Ovary (tissue), 9 donors: ENCODE measurements around the gene TMED1. TPM values are rescaled to one million over a fixed set of nuclear protein-coding genes. Genes with fewer than 3 reads are reported as not detected.
A peak's percentile ranks its signal among the peaks of the same experiment; 100 is the strongest.

ENCODE experiments used
- DNase-seq, 5 donors: peaks; one replicate each; pipeline ENCODE4 v3.0.0-alpha.2; 2019 to 2020
- H3K27ac ChIP-seq, 2 donors: fragments of 200-600 bp; one replicate each; pipeline versions ENCODE4 v1.5.1 to v1.8.0; 2019 to 2022
- H3K27me3 ChIP-seq: fragments of 200-600 bp; one replicate; pipeline ENCODE4 v1.8.0; 2022
- H3K36me3 ChIP-seq: fragments of 200-600 bp; sonication (generic); one replicate; pipeline ENCODE4 v1.5.1; 2019
- H3K4me1 ChIP-seq: one replicate; pipeline ENCODE4 v1.8.1; 2013; ENCODE audit warnings: mild to moderate bottlenecking, moderate library complexity; ENCODE audit not compliant: insufficient read depth
- H3K4me3 ChIP-seq: fragments of 200-600 bp; sonication (generic); one replicate; pipeline ENCODE4 v1.5.1; 2017
- H3K9me3 ChIP-seq, 2 donors: fragments of 200-600 bp in 1 of 2; sonication (generic) in 1 of 2; one replicate each; pipeline versions ENCODE4 v1.5.1 to v1.8.1; 2013 to 2019; ENCODE audit warnings: mild to moderate bottlenecking in 1 of 2, moderate library complexity in 1 of 2
- EP300 ChIP-seq: sonication (generic); formaldehyde crosslinking; IDR thresholded peaks from one replicate; pipeline ENCODE4 v1.6.1; 2017; ENCODE audit warnings: antibody characterized with exemption
- POLR2A ChIP-seq: fragments of 450-650 bp; IDR thresholded peaks from one replicate; pipeline ENCODE4 v1.6.1; 2017; ENCODE audit warnings: antibody characterized with exemption, mild to moderate bottlenecking, moderate library complexity
- WGBS, 3 donors: extraction: QIAGEN DNeasy Blood & Tissue Kit in 1 of 3; methylation state at CpG; one replicate each; pipeline versions ENCODE4 v1.1.5 to v1.1.7; 2013 to 2017; 5-methylcytosine and 5-hydroxymethylcytosine counted together
- intact Hi-C, 4 donors: fragments of 100-400 bp; cut with DNase I; formaldehyde crosslinking; loops; one replicate each; pipeline versions ENCODE4 v1.11.0 to v1.15.1; 2022 to 2023
- polyA plus RNA-seq, 2 donors: library from polyadenylated mRNA; stranded (reverse); fragments of 200-250 nt in 1 of 2; fragments of 350-450 nt in 1 of 2; fragmentation: Illumina TruSeq in 1 of 2; extraction: RNeasy Lipid Tissue Mini Kit (QIAGEN cat#74804) in 1 of 2; gene quantifications; one replicate each; pipeline ENCODE4 v1.2.3, GENCODE V29; 2013 to 2014
- total RNA-seq, 7 donors: library from RNA; depleted of rRNA in 2 of 7; stranded (reverse); fragments of >200 nt in 2 of 7; fragmentation: NEBNext Ultra II Directional in 3 of 7; extraction: Animal tissue kit (Norgen Biotek cat#: 25700) in 3 of 7; gene quantifications; one replicate each; pipeline versions ENCODE4 v1.1.0 to v1.2.4, GENCODE V29; 2016 to 2023
- TF ChIP-seq, protein P1 (sequence below), 3 donors: fragments of 450-650 bp in 2 of 3; fragments of 200-600 bp in 1 of 3; IDR thresholded peaks; one replicate each; pipeline versions ENCODE4 v1.5.1 to v1.8.0; 2016 to 2022; ENCODE audit warnings: antibody characterized with exemption in 3 of 3, mild to moderate bottlenecking in 1 of 3
- donor health status: DM: no; HTN: no; CAD: no; lungs with moderate emphysema.
- donor health status: DM: no; HTN: no; CAD: no.
- donor health status: Bipolar disorder and iron deficiency.
- donor health status: DM: yes; HTN: yes; CAD: no.
- donor health status: DM: no; HTN: no; CAD: no.
- donor health status: DM: yes; HTN: yes; CAD: no.

TMED1 gene
- total and polyA plus RNA-seq, 9 donors: 9.3 to 53.8 (median 29.1) TPM

DNA sequence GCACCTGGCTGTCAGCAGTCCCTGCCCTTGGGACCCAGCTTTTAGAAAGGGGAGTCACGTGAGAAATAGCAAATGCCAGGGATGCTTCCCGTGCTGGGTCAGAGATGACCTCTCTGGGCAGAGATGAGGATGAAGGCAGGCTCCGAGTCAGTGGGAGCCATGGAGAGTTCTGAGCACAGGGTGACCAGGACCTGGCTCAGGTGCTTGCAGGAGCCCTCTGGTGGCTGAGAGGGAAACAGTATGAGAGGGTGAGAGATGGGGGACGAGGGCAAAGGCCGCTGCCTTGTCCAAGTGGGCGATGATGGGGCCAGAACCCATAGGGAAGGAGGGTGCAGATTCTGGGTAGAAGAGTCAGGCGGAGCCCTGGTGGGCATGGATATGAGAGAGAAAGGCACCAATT is 15.8 kb downstream of the TMED1 start:
- Histone ChIP-seq H3K4me1 (peaks cover 6% of the 10 kb centered on the region), H3K9me3 (no peaks in the 10 kb centered on the region), H3K36me3 (no peaks in the 10 kb centered on the region), H3K27ac (no peak overlapping the region), H3K27me3 (no peaks in the 10 kb centered on the region), H3K4me3 (no peak overlapping the region)
- WGBS, 3 donors: 84 to 86% (median 84%) methylated on average over 7 of the region's 7 CpGs
- intact Hi-C loops: no loop called here
- DNase-seq: no peak
- TF ChIP-seq EP300: no peak
- TF ChIP-seq, protein P1, sequence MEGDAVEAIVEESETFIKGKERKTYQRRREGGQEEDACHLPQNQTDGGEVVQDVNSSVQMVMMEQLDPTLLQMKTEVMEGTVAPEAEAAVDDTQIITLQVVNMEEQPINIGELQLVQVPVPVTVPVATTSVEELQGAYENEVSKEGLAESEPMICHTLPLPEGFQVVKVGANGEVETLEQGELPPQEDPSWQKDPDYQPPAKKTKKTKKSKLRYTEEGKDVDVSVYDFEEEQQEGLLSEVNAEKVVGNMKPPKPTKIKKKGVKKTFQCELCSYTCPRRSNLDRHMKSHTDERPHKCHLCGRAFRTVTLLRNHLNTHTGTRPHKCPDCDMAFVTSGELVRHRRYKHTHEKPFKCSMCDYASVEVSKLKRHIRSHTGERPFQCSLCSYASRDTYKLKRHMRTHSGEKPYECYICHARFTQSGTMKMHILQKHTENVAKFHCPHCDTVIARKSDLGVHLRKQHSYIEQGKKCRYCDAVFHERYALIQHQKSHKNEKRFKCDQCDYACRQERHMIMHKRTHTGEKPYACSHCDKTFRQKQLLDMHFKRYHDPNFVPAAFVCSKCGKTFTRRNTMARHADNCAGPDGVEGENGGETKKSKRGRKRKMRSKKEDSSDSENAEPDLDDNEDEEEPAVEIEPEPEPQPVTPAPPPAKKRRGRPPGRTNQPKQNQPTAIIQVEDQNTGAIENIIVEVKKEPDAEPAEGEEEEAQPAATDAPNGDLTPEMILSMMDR (IDR thresholded peaks at IDR 0.05): no peak
- TF ChIP-seq POLR2A: no peak

DNA sequence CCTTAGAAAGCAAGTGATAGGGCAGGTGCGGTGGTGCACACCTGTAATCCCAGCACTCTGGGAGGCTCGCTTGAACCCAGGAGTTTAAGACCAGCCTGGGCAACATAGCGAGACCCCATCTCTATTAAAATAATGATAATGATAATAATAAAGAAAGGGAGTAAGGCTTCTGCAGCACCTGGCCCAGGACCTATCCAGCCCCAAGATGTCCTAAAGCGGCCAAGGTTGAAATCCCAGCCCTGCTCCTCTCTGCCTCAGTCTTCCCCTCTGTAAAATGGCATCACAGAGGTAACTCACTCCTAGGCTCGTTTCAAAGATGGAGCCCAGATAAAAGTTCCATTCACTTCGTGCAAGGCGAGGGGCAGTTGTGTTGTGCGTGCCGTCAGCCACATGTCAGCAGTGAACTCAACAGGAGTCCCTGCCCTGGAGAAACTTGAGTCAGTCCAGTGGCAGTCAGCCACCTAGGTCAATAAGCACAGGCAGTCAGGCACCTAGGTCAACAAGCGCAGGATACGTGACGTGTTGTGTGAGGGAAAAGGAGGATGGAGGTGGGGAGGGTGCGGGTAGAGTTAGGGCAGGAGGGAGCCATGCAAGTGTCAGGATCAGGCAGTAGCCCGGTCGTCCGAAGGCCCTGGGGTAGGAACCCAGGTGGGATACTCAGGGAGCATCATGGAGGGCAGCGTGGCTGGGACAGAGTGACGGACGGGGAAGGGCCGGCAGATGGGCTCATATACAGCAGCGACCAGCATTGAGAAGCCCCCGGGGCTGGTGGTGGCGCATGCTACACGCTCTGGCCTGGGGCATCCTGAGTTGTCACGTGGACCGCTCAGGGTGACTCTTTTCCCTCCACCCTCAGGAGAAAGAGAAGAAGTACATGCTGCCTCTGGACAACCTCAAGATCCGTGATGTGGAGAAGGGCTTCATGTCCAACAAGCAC is 16.6 kb downstream of the TMED1 start:
- Histone ChIP-seq H3K36me3 (no peaks in the 10 kb centered on the region), H3K4me1 (peaks cover 6% of the 10 kb centered on the region), H3K27ac (peak overlapping the region in 1 of 2 donors; percentile 84), H3K27me3 (no peaks in the 10 kb centered on the region), H3K9me3 (no peaks in the 10 kb centered on the region), H3K4me3 (no peak overlapping the region)
- no peak for DNase-seq
- TF ChIP-seq EP300: no peak
- TF ChIP-seq, protein P1 (IDR thresholded peaks at IDR 0.05): no peak
- TF ChIP-seq POLR2A: no peak
- intact Hi-C loops: no loop called here
- WGBS, 3 donors: 95% methylated on average over 27 of the region's 27 CpGs

DNA sequence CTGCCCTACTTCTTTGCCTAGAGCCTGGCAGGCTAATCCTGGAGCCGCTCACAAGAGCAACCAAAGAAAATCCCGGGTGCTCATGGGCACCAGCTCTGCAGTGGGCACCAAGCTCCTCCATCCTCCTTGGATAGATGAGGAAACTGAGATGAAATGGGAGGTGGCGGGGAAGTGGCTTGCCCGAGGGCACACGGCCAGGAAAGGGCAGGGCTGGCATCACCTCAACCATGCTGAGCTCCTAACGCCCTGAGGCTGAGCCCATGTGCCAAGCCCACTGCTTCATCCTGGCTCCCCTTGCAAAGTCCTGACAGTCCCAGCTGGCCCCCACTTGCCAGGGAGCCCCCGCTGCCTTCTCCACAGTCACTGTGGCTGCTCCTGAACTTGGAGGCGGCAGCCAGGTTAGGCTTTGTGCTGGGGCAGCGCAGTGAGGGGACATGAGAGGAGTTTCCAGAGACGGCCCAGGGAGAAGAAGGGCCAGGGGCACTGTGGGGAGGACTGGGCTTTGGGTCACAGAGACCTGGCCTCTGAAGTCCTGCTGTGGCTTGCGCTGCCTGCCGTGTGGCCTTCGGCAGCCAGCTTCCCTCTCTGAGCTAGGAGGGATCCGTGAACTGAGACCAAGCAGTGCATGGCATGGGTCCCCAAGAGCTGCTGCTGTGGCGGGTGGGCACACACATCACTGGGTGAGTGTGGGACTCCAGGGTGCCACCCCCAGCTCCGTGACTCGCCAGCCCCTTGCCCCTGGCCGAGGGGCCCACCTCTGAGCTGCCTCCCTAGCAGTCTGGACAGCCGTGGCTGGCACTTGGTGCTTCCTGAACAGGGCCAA is 17.5 kb downstream of the TMED1 start:
- no peak for TF ChIP-seq POLR2A
- TF ChIP-seq, protein P1 (IDR thresholded peaks at IDR 0.05): no peak
- TF ChIP-seq EP300: no peak
- no peak overlapping the region for H3K4me3 ChIP-seq
- peak in 1 of 5 donors; percentile 45 for DNase-seq

DNA sequence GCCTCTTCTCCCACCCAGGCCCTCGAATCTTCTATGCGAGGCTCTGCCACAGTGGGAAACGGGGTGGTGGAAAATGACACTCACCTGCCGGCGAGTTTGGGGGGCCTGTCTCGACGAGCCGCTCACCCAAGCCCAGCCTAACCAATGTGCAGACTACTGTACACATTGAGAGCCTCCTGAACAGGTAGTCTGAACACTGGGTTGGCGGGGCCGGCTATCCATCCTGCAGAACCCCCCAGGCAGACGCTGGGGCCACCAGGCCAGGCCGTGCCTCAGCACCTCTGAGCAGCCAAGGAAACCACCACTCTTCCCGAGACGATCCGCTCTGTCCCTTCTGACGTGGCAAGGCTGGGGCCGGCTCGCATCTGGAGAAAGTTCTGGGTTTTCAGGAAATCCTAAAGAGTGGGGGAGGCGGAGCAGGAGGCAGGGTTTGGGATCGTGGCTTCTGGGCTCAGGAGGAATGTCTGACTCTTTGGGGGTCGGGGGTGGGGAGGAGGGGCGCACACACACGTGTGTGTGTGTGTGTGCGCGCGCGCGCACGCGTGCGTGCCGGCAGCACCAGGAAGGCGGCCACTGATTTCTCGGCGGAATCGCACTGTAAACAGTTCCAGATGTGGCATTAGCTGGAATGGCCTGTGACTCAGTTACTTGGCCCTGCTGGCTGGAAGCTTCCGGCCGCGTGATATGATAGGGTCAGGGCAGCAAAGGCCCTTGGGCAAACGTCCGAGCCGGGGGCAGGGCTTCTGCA is 18.5 kb downstream of the TMED1 start:
- 29 to 57% (median 31%) methylated on average over 40 to 42 of the region's 42 CpGs for WGBS, 3 donors
- no peaks in the 10 kb centered on the region for H3K36me3 ChIP-seq

More for the DNA sequence above, 17.5 kb downstream of the TMED1 start:
- intact Hi-C loops: no loop called here
- 80 to 87% (median 86%) methylated on average over 18 to 19 of the region's 19 CpGs for WGBS, 3 donors
- peak overlapping the region; percentile 84 to 86 for H3K27ac ChIP-seq
- H3K27me3 ChIP-seq: no peaks in the 10 kb centered on the region
- peaks cover 6% of the 10 kb centered on the region for H3K4me1 ChIP-seq
- H3K9me3 ChIP-seq: no peaks in the 10 kb centered on the region
- H3K36me3 ChIP-seq: no peaks in the 10 kb centered on the region

More for the DNA sequence above, 18.5 kb downstream of the TMED1 start:
- Histone ChIP-seq H3K27me3 (no peaks in the 10 kb centered on the region), H3K27ac (peak overlapping the region; percentile 84 to 86), H3K4me3 (peak overlapping the region; percentile 30), H3K4me1 (peaks cover 6% of the 10 kb centered on the region), H3K9me3 (no peaks in the 10 kb centered on the region)
- no peak for TF ChIP-seq EP300
- TF ChIP-seq POLR2A: no peak
- TF ChIP-seq, protein P1 (IDR thresholded peaks at IDR 0.05): no peak
- intact Hi-C loops: no loop called here
- DNase-seq: peak; percentile 80 to 86 (median 84)
